ENCODE results near the gene RPL5.

The RPL5 gene

GRCh38 chr1:92820024-92820423, 11.8 kb upstream of the RPL5 start:
- no peak for DNase-seq (ENCODE audit: low read depth in 2 of 2)

DNA sequence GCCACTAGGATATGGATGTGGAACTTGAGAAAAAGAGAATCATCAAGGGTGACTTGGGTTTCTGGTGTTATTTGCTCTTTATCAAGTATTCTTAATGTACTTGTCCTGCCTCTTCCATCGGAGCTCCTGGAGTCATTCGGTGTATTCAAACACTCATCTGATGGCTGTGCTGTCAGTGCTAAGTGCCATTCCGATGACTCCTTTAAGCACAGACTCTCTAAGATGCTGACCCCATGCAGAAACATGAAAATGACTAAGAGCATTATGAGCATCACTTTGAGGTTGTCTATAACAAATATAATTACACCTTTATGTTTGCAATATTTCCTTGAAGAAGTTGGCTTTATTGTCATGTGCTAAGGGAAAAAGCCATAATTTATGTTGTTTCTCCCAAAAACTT, 11.3 kb upstream of the RPL5 start:
- DNase-seq (ENCODE audit: low read depth in 2 of 2): no peak

GRCh38 chr1:92822879-92823278, 9.0 kb upstream of the RPL5 start:
- no peak for DNase-seq (ENCODE audit: low read depth in 2 of 2)

GRCh38 chr1:92826792-92827191, 5.0 kb upstream of the RPL5 start:
- DNase-seq (ENCODE audit: low read depth in 2 of 2): no peak

DNA sequence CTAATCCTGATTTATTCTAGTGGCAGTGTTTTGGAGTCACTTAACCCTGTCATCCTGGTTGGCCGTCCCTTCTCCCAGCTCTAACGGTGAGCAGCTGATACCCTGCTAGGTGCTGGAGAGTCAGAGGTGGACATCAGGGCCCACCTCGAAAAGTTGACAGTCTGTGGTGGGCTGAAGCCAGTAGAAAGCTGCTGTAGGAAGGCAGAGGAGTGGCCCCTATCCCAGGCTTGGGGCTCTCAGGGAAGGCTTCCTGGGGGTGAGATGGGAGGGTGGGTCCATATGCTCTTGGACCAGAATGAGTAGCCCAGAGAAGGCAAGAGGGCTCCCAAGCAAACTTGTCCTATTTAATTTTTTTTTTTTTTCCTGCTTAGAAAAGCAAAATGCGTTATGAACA, 475 bp upstream of the RPL5 start:
- no peak for DNase-seq (ENCODE audit: low read depth in 2 of 2)

DNA sequence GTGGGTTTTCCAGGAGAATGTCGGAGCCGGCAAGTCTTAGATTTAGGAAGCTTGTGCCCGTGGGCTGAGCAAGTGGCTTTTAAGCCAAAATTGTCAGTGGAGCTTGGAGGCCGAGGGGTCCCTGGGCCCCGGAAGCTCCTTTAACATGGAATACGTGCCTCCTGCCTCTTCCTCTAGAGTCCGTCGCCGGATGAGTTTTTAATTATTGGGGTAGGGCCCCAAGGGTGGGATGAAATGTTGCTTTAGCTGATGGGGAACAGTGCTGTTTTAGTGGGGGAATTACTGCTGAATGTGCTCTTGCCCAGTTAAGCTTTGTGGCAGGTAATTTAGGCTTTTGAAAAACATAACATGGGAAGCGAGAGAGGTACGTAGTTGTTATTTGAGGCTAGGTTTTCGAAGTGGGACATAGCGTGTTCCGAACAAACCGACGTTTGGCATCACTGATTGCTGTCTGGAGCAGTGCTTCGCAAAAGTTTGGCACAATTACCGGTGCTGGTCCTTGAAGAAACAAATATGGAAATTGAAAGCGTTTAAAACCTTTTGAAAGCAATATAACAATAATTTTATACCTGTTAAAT, 786 bp downstream of the RPL5 start:
- no peak for DNase-seq (ENCODE audit: low read depth in 2 of 2)

DNA sequence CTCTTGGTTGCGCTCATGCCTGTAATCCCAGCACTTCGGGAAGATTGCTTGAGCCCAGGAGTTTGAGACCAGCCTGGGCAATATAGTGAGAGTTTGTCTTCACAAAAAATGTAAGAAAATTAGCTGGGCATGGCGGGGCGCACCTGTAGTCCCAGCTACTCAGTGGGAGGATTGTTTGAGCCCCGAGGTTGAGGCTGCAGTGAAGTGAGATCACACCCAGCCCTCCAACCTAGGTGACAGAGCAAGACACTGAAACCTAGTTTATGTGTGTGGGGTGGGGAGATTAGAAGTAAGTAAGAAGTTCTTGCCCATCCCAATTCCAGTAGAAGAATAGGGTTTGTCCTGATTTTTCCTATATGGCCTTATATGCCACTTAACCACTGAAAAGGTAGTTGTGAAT, 2.0 kb downstream of the RPL5 start:
- no peak for DNase-seq (ENCODE audit: low read depth in 2 of 2)

DNA sequence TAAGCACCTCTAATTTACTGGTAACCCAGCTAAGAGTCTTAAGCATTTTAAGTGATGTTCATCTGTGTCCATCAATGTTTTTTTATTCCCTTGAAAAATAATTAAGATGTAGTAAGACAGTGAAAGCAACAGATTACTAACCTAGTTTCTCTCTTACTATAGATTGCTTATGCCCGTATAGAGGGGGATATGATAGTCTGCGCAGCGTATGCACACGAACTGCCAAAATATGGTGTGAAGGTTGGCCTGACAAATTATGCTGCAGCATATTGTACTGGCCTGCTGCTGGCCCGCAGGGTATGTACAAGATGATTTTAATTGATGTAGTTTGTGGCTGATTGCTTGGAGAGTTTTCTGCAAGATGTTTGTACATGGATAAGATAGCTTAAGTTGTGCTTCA, 2.8 kb downstream of the RPL5 start:
- no peak for DNase-seq (ENCODE audit: low read depth in 2 of 2)

GRCh38 chr1:92837062-92837461, 5.2 kb downstream of the RPL5 start:
- no peak for DNase-seq (ENCODE audit: low read depth in 2 of 2)

GRCh38 chr1:92838519-92838918, 6.7 kb downstream of the RPL5 start:
- DNase-seq (ENCODE audit: low read depth in 2 of 2): no peak

GRCh38 chr1:92839442-92839841, 7.6 kb downstream of the RPL5 start:
- DNase-seq (ENCODE audit: low read depth in 2 of 2): no peak

DNA sequence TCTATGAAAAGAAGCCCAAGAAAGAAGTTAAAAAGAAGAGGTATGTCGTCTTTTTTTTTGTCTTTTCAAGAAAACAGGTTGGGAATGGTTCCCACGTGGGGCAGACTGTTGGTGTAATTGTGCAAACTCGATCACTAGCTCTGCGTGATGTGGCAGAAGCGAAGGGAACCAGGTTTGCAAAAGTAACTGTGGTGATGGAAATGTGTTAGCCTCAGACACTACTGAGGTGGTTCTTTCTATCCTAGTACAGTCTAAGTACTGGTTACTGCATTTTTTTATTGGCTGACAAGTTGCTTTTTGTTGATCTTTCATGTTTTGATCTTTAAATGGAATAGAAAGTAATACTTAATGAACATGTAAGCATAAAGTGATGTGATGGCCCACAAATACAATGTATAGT, 8.8 kb downstream of the RPL5 start:
- DNase-seq (ENCODE audit: low read depth in 2 of 2): no peak

DNA sequence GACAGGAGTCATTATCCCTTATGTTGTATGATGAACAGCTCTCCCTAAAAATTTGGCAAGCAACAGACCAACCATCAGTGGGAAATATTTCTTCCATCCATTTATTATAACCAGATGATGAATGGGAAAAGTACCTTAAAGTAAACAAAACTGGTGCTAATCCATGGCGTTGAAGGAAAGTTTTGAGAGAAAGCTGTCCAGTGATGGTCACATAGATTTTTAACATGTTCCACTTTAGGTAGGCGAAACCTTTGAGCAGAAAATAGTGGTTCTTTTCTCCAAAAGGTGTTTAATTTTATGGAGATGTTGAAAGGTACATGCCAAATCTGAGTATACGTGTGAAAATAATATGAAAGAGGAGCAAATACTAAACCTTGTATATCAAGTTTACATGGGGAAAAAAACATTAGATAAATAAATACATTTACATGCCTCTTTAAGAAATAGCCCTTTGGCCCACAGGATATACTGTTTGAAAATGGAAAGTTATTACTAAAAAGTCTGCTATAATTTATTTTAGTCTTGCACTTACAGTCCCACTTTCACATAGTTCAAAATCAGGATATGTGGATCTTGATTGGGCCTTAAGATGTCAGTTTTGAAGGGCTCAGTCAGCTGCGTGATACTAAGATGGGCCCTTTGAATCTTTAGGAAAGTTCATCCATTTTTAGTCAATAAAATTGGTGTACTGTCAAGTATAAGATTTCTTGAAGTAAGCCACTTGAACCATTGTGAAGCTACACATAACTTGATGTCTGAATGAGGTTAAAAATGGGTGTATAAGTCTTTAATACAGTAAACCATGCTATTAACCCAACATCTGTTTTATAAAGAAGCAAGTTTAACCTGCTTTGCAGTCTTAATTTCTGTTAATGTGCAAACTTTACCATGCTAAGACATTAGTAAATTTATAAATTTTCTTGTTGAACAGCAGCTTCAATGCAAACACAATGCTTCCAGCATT, 10.5 kb downstream of the RPL5 start:
- no peak for DNase-seq (ENCODE audit: low read depth in 2 of 2)

- DNase-seq (ENCODE audit: low read depth in 2 of 2): no peak
Measured at GRCh38 chr1:92843046-92843423, 11.2 kb downstream of the RPL5 start.

DNA sequence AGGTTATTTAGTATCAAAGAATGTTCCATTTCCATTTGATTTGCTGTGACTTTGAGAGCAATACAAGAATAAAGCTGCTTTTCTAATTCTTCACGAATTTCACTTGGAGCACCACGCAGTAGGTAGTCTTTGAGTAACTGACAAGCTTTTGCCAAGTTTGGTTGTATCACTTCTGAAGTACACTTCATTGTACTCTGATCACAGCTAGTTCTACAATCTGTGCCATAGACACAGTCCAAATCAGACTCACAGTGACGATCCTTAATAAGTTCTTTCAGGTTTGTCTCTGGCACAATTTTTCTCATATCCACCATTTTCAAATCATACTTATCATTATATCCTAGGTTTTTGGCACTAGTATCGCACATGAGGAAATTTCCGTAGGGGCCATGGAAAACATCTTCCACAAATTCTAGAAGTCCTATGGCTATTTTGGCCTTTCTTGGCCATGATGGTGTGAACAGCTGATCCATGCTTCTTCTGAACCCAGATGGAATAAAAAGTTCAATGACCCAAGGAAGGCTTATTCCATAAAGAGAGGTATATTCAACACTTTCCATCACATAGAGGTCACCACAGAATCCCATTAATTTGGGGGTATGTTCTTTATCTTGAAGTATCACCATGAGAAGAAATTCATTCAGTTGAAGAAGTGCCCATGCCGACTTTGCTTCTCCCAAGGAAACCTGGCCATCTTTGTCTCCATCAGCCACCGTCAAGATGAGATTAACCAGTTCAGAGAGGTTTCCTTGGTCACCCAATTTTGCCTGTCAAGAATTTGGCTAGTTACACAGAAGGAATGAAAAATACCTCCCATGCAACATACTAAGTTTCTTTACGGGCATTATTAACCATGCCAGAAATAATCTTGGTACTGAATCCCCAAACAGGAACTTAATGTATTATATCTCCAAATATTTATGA, 11.9 kb downstream of the RPL5 start:
- DNase-seq (ENCODE audit: low read depth in 2 of 2): no peak

- DNase-seq (ENCODE audit: low read depth in 2 of 2): no peak
Measured at GRCh38 chr1:92844439-92844838, 12.6 kb downstream of the RPL5 start.

DNA sequence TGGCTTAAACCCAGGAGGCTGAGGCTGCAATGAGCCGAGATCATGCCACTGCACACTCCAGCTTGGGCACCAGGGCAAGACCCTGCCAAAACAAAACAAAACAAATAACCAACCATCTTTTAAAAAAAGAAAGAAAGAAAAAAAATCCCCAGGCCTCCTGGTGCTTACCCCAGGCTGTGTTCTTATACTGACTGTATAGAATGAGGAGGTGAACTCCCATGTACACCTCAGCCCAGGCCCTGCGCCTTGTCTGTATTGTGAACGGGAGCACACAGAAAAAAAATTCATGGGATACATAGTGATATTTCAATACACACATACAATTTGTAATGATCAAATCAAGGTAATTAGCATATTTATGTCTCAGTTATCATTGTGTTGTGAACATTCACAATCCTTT, 14.1 kb downstream of the RPL5 start:
- DNase-seq (ENCODE audit: low read depth in 2 of 2): no peak

DNA sequence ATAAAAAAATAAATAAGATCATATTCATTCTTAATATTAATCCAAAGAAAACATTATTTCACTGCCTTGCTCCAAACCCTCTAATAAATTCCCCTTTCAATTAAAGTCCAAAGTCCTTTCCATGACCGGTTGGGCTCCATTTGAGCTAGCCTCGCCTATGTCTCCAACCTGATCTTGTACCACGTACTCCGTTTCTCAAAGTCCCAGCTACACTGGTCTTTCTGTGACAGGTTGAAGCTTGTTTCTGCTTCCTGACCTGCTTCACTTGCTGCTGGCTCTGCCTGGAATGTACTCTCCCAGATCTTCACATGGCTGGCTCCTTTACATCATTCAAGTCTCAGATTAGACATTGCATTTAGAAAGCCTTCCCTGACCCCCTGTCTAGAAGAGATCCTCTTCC, 16.4 kb downstream of the RPL5 start:
- DNase-seq (ENCODE audit: low read depth in 2 of 2): no peak

- DNase-seq (ENCODE audit: low read depth in 2 of 2): no peak
Measured at GRCh38 chr1:92850019-92850418, 18.2 kb downstream of the RPL5 start.

DNA sequence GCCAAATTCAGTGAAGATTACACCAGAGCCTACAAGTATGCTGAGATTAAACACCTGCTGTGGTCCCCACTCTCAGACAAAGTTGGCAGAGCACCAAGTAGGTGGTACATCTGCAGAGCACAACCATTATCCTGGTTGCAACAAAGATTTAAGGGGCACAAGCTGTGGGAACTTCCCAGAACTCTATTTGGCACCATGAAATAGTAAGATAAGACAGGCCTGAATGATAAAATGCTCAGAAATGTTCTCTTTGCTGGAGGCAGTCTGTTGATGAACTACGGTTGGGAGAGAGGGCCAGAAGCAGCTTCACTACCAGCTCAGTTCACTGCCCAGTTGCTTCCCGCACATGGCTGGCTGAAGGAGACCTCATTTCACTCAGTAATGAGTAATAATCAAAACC, 19.9 kb downstream of the RPL5 start:
- no peak for DNase-seq (ENCODE audit: low read depth in 2 of 2)

- DNase-seq (ENCODE audit: low read depth in 2 of 2): no peak
Measured at GRCh38 chr1:92853299-92853698, 21.5 kb downstream of the RPL5 start.

- DNase-seq (ENCODE audit: low read depth in 2 of 2): no peak
Measured at GRCh38 chr1:92854101-92854785, 22.4 kb downstream of the RPL5 start.
